Hepatocyte (in vitro differentiated cells): ENCODE results near the gene SLC35G6.
A peak's percentile ranks its signal among the peaks of the same experiment; 100 is the strongest.

ENCODE experiments used
- CTCF ChIP-seq: fragments of 200-600 bp; sonication (generic); IDR thresholded peaks from 2 replicates; pipeline ENCODE4 v1.5.1; 2016; ENCODE audit warnings: antibody characterized with exemption, mild to moderate bottlenecking; ENCODE audit not compliant: poor library complexity
- EZH2 ChIP-seq: fragments of 200-600 bp; sonication (generic); IDR thresholded peaks from 2 replicates; pipeline ENCODE4 v1.6.1; 2016; ENCODE audit warnings: antibody characterized with exemption, mild to moderate bottlenecking, borderline replicate concordance
- EZH2phosphoT487 ChIP-seq: fragments of 200-600 bp; sonication (generic); IDR thresholded peaks from one replicate; pipeline ENCODE4 v1.6.1; 2018; ENCODE audit warnings: antibody characterized with exemption, mild to moderate bottlenecking, low read depth, moderate library complexity; ENCODE audit not compliant: unreplicated experiment, severe bottlenecking

- peak; percentile 13 for TF ChIP-seq CTCF
- TF ChIP-seq EZH2: no peak
- TF ChIP-seq EZH2phosphoT487: no peak
Measured at GRCh38 chr17:7502987-7503386, 21.7 kb downstream of the SLC35G6 start.
